Endothelial cell of umbilical vein (primary cell): ENCODE measurements around the gene STAU1.

Source experiments
- CTCF ChIP-seq, 2 donors: IDR thresholded peaks; 1 replicate in 1 of 2; 2 replicates in 1 of 2; pipeline ENCODE4 v1.5.1; 2011; ENCODE audit warnings: low read length in 2 of 2, mild to moderate bottlenecking in 2 of 2, moderate library complexity in 2 of 2, control low read depth in 1 of 2, inconsistent platforms in 1 of 2, low read depth in 1 of 2; ENCODE audit not compliant: insufficient read depth in 1 of 2; ENCODE audit errors: extremely low read depth in 1 of 2
- EZH2 ChIP-seq: IDR thresholded peaks from 2 replicates; pipeline ENCODE4 v1.6.1; 2012; ENCODE audit warnings: borderline replicate concordance, low read depth, mild to moderate bottlenecking, moderate library complexity, low read length, inconsistent platforms; ENCODE audit not compliant: severe bottlenecking
- JUN ChIP-seq: IDR thresholded peaks from 2 replicates; pipeline ENCODE4 v1.6.1; 2011; ENCODE audit warnings: borderline replicate concordance, low read depth; ENCODE audit not compliant: insufficient read length, insufficient read depth

GRCh38 chr20:49112596-49113274 lies 75.4 kb downstream of the STAU1 start:
- TF ChIP-seq JUN, result no peak
- TF ChIP-seq EZH2, result no peak
- no peak for TF ChIP-seq CTCF (IDR thresholded peaks at IDR 0.05; ENCODE audit: extremely low read depth in 1 of 2, insufficient read depth in 1 of 2, low read depth in 1 of 2, low read length in 2 of 2)
